HG02642 (cell line): ENCODE measurements around the gene ALDH7A1.

Source experiments
- ATAC-seq: cut with Tn5 transposase; IDR thresholded peaks from one replicate; pipeline ENCODE4 v1.9.1; 2021; ENCODE audit warnings: mild to moderate bottlenecking; ENCODE audit not compliant: unreplicated experiment, poor library complexity

The ALDH7A1 gene

GRCh38 chr5:126513302-126513701 lies 81.7 kb downstream of the ALDH7A1 start:
- no peak for ATAC-seq

DNA sequence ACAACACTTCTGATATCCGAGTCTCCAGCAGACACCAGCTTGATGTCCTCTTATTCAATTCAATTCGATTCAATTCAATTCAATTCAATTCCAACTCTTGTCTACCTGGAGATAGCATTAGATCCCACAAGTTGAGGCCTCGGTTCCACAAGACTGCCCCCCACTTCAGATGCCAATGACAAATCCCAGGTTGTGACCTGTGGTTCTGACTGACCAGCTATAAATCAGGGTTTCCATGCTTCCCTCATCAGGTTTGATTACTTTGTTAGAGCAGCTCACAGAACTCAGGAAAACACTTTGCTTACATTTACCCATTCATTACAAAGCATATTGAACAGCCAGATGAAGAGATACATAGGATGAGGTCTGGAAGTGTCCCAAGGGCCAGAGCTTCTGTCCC lies 82.6 kb downstream of the ALDH7A1 start:
- ATAC-seq: no peak

GRCh38 chr5:126511961-126512360 lies 83.1 kb downstream of the ALDH7A1 start:
- ATAC-seq: no peak

- ATAC-seq: no peak
Measured at GRCh38 chr5:126509339-126509738, 85.7 kb downstream of the ALDH7A1 start.

DNA sequence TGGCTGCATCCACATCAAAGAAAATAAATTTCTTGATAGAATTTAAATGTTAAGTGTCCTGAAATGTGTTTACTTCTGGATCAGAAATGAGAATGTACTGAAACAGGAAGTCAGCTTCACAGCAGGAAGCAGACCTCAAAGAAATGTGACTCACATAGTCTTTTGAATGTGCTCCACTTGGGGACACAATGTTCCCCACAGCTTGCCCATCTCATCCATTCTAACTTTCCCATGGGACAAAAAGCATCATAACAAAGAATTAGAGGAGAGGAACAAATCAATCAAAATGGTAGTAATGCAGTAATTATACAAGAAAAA lies 86.1 kb downstream of the ALDH7A1 start:
- no peak for ATAC-seq

DNA sequence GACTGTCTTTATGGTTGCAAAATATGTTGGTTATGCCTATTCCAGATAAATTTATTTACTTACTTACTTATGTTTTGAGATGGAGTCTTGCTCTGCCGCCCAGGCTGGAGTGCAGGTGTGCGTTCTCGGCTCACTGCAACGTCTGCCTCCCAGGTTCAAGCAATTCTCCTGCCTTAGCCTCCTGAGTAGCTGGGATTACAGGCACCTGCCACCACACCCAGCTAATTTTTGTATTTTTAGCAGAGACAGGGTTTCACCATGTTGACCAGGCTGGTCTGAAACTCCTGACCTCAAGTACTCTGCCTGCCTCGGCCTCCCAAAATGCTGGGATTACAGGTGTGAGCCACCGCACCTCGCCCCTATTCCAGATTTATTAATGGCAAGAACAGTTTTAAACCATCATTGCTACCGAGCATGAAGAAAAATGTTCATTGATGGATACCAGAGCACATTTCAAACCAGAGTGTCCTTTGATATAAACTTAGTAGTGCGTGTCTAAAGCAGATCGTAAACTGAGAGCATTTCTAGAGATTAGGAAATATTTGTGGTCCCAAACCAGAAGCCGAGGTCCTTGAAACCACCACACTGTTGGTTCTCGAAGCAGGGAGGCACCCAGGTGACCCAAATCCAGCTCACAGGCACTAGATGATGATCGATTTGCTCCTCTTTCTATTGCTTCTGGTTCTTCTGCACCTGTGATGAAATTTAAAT lies 86.6 kb downstream of the ALDH7A1 start:
- ATAC-seq: no peak

DNA sequence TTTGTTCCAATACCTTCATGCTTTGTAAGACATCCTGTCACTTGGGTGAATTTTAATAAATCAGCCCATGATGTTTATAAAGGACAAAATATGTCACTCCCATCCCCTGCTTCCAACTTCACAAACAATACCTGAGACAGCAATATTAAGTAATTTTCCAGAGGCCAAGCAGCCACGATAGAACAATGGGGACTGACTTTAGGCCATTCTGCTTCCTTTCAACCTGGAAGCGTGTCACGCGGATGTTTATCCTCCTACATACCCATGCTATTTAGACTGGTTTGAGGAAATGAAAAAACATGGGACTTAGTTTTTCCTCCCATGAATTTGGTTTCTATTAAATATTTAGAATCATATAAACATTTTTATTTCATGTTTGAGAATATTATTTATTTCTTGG lies 88.9 kb downstream of the ALDH7A1 start:
- ATAC-seq: no peak

DNA sequence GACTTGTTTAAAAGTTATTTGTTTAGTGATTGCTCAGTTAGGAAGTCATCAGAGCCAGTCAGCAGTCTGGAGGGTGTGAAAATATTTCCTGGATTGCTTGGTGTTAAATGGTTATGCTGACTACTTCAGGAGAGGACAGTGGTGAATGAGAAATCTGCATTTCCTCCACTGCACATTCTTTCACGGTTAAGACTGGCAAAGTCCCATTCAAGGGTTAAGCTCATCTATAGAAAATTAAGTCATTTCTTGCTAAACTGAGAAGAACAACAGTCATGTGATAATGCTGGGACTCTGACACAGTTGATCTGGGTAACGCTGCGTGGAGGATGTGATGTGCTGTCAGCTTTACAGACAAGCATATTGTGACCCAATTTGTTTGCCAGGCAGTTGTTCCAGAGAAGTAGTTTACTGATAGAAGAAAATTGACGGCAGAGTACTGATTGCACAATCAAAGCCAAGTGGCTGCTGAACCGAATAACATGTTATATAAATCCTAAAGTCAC lies 91.4 kb downstream of the ALDH7A1 start:
- ATAC-seq: no peak

DNA sequence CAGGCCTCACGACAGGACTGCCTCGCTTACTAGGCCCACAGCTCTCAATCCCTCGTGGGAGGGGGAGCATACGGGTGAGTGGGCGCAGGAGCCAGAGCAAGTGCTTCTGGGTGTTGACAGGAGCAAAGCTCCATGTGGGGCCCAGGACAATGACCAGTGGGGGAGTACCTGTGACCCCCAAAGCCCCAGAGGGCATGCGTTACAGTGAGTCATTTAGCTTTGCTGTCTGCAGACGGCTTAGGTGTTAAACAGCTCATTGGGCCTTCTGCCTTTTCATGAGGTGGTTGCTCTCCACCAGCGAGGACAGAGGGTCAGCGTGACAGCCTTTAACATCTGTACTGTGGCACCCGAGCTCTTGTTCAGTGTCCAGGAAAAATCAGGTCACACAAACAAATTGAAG lies 93.6 kb downstream of the ALDH7A1 start:
- ATAC-seq: no peak

GRCh38 chr5:126499853-126500342 lies 95.1 kb downstream of the ALDH7A1 start:
- ATAC-seq: peak; percentile 70

- ATAC-seq: no peak
Measured at GRCh38 chr5:126499278-126499677, 95.7 kb downstream of the ALDH7A1 start.

DNA sequence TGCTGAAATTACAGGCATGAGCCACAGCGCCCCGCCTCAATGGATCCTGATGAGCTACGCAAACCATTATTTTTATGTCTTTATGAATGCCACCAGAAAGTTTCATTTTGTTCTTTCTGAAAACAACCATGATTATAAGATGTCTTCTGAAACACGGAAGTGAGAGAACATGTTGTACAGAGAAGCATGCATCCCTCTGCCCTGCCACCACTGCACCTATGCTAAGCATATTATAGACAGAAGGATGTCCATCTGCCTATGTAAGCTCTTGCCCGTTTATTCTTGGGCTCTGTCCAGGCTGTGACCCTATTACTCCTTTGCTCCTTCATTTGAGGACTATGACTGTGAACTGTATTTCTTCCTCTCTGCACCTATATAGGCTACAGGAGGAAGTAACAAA lies 97.5 kb downstream of the ALDH7A1 start:
- ATAC-seq: no peak

- no peak for ATAC-seq
Measured at GRCh38 chr5:126494393-126494792, 100.6 kb downstream of the ALDH7A1 start.

DNA sequence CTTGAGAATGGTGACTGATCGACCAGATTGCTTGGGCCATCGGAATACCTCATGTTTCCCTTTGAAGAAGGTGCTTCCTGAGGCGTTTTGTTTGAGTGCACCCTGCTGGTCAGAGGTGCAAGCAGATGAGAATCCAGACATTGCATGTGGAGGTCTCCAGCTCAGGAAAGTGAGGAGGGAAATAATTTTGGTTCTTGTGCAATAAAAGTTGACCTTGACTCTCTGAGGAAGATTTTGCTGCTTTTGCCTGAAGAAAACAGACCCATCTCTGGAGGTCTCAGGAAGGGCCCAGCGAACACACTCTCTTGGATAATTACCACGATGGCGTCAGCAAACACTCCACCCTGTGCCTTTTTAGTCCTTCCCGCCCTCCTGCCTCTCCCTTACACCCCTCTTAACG lies 102.1 kb downstream of the ALDH7A1 start:
- ATAC-seq: no peak

GRCh38 chr5:126490167-126490940 lies 104.7 kb downstream of the ALDH7A1 start:
- ATAC-seq: no peak

GRCh38 chr5:126488443-126489065 lies 106.5 kb downstream of the ALDH7A1 start:
- no peak for ATAC-seq

- no peak for ATAC-seq
Measured at GRCh38 chr5:126487596-126487995, 107.4 kb downstream of the ALDH7A1 start.

GRCh38 chr5:126486332-126486731 lies 108.7 kb downstream of the ALDH7A1 start:
- ATAC-seq: no peak

- no peak for ATAC-seq
Measured at GRCh38 chr5:126484253-126484652, 110.8 kb downstream of the ALDH7A1 start.

DNA sequence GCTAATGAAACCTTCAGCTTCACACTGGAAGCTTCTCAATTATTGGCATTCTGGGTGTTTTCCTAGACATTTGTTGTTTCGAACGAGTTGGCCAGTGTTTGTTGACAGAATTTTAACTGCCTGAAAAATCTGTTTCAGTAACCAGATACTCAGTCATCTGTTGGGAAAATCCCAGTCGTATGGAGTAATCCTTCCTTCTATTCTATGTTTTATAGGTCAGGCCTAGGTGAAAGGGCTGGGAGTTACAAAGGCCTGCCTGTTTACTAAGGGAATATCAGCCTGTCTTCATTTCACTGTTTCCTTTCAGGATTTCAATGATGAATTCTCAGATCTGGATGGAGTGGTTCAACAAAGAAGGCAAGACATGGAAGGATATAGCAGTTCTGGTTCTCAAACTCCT lies 111.9 kb downstream of the ALDH7A1 start:
- no peak for ATAC-seq

DNA sequence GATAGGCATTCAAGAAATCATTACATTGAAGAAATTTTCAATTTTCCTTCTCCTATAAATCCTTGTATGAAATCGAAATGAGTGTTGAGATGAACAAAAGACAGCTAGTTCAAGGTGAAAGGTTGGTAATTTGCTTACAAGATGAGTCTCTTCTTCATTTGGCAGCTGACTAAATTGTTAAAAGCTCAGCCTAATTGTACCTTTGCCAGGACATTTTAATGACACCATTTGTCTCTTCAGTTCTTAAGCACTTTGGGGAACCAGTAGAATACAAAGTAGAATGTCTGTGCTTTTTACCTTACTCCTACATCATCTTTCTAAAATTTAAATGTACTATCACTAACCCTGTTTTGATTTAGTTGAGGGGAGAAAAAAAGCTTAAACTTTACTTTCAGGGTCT lies 112.4 kb downstream of the ALDH7A1 start:
- no peak for ATAC-seq
